HG02610 (cell line): ENCODE measurements around the gene TPP1.

Source experiments
- ATAC-seq: cut with Tn5 transposase; IDR thresholded peaks from one replicate; pipeline ENCODE4 v1.9.1; 2021; ENCODE audit warnings: mild to moderate bottlenecking, moderate library complexity; ENCODE audit not compliant: unreplicated experiment

TPP1 gene

DNA sequence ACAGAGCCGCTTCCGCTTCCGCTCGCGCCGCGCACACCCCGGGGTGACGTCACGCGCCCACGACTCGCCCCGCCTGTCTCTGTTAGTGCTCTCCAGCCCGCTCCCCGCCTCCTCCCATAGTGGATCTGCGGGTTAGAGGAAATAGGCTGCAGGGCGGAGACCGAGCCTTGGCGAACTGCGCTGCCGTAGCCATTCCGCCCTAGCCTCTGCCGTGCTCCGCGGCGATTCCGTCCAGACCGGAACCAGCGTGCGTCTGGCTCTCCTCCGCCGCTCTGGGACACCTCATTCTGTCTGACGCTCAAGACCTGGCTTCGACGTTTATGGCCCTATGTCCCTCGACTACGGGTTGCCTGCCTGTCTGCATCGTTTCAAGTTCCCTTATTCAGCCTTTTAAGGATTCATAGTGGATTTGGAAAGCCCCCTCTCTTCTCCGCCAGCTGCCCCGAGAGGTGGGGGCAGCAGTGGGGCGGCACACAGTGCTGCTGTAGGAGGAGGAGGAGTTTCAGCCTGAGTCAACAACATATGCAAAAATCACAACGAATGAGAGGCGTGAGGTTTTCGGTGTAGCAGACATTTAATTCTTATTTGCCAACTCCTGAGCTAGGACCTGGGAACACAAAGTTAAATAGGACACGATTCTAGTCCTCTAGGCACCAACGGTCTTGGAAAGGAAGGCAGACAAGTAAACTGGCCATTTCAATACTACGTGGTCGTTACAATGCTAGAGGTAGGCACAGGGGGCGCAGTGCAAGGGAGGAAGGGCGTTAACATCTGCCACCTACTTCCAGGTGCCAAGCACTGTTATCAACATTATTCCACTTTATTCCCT is 6.8 kb downstream of the TPP1 start, which contains the start of gene TAF10:
TSS of gene TAF10 (minus strand) at position 4 of the 829 bp plus-strand sequence. CDS start 27 bp downstream, outside the sequence.
- ATAC-seq = peak; percentile 86

DNA sequence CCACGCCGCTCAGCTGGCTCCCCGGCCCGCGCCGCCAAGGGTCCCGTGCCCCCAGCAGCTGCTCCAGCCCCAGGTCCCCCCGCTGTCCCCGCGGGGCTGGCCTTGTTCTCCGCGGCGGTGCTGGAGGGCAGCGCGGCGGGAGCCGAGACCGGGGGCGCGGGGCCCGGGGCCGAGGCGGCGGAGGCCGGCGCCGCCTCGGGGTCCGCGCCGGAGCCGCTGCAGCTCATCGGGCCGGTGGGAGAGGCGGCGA is 7.3 kb downstream of the TPP1 start:
- peak; percentile 15 for ATAC-seq

DNA sequence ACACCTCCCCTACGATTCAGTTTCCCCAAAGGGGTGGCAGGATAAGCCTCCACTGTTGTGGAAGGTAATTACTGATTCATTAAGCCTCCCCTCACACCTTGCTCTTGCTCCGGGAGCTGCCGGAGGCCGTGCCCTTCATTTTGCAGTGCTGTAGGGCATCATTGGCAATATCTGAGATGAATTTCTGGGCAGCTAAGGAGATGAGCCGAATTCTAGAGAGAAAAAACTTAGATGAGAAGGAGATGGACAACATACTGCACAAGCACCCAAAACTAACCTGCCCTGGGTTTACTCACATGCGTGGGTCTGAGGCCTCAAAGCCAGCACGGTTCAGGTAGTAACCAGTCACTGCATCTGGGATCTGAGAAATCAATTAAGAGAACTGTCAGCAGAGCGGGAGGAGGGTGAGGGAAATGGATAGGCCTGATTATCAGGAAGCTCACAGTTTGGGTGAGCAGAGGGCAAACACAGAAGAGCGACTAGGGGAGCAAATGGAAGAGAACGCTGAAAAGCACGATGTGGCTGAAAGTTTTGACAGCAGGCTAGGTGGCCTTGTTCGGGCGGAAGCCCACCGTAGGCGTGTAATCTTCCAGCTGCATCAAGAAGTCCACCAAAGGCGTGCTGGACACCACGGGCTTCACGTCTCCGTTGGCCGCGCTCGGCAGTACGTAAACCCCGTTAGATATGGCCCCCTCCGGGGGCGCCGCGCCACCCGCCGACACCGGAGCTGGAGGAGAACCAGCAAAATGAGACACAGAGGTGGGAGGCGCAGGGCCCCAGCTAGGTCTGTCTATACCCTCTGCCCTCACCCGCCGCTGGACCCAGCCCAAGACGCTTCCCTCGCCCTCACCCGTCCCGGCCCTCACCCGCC is 7.9 kb downstream of the TPP1 start:
- no peak for ATAC-seq

DNA sequence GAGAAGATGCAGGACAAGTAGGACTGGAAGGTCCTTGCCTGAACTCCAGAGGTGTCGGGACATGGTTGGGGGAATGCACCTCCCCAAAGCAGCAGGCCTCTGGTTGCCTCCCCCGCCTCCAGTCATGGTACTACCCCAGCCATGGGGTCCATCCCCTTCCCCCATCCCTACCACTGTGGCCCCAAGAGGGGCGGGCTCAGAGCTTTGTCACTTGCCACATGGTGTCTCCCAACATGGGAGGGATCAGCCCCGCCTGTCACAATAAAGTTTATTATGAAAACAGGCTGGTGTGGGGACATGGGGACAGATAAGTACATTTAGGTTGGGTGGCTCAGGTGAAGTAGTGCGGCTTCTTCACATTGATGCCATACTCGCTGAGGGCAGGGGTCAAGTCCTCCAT is 8.6 kb downstream of the TPP1 start:
- no peak for ATAC-seq

DNA sequence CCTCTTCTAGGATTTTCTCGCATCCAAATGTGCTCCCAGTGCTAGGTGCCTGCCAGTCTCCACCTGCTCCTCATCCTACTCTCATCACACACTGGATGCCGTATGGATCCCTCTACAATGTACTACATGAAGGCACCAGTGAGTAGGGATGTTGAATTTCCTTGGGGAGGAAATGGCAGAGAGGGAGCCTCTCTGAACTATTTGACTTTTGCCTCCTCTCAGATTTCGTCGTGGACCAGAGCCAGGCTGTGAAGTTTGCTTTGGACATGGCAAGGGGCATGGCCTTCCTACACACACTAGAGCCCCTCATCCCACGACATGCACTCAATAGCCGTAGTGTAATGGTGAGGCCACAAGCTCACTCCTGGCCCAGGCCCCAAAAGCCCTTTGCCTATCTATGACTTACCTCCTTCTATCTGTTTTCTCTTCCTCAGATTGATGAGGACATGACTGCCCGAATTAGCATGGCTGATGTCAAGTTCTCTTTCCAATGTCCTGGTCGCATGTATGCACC is 9.7 kb downstream of the TPP1 start:
- no peak for ATAC-seq

DNA sequence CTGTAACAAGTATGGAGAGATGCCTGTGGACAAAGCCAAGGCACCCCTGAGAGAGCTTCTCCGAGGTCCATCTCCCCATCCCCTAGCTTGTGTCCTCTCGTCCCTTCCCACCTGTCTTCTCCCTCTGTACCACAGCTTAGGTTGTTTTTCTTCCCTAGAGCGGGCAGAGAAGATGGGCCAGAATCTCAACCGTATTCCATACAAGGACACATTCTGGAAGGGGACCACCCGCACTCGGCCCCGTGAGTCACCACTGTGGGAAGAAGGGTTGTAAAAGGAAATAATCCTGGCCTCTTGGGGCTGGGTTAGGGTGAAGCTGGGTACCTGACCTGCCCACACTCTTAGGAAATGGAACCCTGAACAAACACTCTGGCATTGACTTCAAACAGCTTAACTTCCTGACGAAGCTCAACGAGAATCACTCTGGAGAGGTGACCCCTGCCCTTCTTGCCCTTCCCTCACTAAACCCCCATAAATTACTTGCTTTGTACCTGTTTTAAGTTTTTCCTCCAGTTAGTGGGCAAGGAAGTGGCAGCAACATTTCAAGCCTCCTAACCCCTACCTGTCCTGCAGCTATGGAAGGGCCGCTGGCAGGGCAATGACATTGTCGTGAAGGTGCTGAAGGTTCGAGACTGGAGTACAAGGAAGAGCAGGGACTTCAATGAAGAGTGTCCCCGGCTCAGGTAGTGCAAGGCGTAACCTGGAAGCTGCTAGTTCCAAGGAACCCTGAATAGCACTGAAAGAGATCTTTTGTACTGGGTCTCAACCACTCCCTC is 10.3 kb downstream of the TPP1 start:
- ATAC-seq = no peak

DNA sequence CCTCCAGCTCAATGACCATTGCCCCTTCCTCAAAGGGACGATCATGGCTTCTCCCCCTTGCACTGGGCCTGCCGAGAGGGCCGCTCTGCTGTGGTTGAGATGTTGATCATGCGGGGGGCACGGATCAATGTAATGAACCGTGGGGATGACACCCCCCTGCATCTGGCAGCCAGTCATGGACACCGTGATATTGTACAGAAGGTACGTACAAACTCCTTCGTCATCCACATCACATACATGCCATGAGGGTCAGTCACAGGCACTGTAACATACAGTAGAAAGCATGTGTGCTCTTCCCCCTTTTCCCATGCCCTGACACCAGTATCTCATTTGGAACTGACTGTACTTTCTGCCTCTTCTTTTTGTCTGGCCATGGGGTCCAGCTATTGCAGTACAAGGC is 11.2 kb downstream of the TPP1 start:
- no peak for ATAC-seq

DNA sequence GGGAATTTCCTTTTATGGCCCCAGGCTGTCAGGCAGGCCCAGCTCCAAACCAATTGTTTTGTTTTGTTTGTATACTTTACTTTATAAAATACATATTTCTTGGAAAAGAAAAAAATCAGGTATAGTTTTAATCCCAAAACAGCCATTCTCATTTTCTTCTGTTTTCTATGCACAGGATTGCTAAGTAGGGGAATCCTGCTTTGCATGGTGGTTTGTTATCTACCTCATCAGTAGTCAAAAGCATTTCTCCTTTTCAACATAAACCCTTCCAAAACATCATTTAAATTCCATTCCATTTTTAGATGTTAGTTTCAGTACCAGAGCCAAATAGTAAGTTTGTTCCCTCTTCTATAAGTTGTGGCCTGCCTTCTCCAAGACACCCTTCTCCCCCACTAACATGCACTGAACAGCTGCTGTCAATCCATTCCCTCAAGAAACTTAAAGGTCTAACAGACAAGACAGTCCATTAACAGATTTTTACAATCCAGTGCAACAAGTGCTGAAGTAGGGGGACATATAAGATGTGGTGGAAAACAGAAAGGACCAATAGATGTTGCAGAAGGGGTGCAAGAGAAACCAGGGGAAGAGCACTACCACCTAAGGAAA is 11.9 kb downstream of the TPP1 start:
- peak; percentile 5 for ATAC-seq

DNA sequence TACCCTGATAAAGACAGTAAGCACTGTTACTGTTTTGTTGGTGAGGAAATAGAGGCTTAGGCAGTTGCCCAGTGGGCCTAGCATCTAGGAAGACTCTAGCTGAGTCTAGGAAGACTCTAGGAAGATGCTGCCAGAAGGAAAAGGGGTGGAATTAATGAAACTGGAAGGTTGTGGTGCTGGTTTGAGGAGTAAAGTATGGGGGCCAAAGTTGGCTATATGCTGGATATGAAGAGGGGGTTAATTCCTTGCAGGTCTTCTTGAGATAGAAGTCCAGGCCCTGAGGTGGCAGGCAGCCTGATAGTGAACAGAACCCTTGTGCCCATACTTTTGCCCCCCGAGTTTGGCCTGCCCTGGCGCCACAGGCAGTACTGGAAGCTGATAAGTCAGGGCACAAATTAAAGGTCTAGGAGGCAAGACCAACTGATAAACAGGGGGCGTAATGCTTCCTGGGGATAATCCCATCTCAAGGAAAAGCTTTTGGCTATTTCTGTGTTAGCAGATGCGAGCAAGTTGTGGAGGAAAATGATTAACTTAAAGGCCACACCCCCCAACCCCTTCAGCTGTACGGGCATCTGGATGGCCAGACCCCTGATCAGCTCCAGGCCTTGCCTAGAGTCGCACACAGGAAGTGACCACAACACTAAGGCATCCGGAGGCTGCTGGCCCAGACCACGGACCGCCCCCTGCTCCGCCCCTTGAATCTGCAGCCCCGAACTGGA is 12.6 kb downstream of the TPP1 start:
- ATAC-seq = peak; percentile 39

DNA sequence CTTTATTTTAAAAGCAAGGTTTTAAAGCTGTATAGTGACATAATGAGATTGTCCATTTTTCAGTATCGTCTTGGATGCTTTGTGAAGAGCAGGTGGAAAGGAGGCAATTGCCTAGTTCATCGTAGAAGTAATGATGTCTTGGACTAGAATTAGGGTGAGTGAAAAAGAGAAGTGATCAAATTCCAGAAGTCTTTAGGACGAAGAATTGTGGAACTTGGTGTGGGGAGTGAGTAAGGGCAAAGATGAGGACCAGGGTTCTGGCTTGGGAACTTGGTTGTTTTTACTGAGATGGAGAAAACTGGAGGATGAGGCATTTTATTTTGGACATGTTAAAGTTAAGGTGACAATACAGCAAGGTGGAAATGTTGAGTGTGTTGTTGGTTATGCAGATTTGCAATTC is 14.4 kb downstream of the TPP1 start:
- no peak for ATAC-seq

DNA sequence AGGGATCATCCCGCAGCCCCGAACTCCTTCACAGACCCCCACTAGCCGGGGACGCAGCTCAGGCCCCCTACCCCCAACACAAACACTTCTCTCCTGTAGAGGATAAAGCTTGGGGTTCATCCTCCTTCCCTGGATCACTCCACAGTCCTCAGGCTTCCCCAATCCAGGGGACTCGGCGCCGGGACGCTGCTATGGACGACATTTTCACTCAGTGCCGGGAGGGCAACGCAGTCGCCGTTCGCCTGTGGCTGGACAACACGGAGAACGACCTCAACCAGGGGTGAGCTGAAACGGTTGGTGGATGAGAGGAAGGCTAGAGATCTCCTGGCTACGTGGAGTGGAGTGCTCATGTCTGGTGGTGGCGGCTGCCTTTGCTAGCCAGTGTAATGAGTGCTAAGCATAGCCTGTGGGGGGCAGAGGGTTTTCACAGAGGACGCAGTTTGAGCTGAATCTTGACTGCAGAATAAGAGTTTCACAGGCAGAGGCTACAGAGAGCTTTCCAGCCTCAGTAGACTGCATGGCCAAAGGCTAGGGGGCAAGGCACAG is 15.1 kb downstream of the TPP1 start:
- ATAC-seq = peak; percentile 29

DNA sequence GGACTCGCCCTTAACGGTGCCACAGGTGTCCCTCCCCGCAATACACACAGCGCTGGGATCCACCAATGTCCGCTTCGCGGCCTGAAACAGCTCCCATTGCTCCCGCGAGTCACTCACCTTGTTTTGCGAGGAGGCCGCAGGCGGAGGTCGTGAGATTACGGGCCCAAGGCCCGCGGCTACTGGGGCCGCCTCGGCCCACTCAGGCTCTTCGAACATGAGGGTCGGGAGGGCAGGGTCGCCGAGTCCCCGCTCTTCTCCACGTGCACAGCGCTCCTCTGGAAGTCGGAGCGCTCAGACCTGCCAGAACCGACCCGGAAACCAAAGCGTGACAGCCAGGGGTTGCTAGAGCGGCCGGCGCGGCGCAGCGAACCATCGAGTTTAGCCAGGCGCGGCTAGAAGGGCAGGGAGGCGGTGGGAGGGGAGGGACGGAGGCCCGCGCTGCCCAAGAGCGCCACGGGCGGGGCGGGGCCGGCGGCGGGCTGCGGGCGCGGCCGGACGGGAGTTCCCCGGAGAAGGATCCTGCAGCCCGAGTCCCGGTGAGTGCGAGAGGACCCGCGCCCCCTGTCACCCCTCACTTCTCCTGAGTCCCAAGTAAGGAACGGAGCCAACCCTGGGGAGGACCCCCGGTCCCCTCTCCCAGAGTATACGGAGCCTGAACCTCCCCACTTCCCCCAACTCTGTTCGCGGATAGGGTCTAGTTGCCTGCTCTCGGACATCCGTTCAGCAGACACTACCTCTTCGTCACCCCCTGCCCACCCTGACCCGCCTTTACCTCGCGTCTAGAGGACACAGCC is 15.7 kb downstream of the TPP1 start, which contains the start of the genes ILK and RRP8:
TSS of gene ILK (plus strand) at position 488 of the 794 bp plus-strand sequence. CDS start 498 bp downstream, outside the sequence.
TSS of gene RRP8 (minus strand) at position 330 of the 794 bp plus-strand sequence. CDS start at position 216, 114 bp downstream.
- ATAC-seq = peak; percentile 75

DNA sequence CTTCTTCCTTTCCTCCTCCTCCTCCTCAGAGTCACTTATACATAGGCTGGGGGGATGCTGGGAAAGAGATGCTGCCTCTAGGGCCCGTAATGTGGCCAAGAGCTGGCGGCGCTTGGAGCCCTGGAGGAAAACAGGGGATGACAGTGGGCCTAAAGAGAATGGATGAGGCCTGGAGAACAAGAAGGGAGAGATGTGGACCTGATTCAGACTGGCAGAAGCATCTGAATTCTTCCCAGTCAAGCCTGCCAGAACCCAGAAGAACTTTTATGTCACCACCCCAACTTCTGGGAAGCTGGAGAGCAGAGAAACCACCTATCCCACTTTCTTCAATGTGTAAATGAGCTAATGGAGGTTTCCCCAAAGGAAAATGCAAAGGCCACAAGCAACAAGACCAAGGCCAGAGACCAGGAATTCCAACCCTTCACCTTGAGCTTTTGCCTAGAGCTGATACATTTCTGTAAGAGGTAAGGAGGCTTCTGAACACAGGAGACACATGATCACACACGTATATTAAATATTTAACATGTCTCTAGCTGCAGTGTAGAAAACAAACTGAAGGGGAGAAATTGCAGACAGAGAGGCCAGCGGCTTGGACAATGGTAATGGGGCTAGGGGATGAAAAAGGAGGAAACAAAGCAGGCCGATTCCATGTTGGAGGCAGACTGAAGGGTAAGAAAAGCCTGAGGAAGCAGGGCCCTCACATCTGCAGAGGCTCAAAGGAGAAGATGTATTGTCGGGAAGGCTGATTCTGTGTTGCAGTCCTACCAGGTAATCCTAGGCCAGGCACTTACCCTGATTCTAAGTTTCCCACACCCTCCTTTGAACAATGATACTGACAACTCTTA is 16.9 kb downstream of the TPP1 start:
- ATAC-seq = no peak

DNA sequence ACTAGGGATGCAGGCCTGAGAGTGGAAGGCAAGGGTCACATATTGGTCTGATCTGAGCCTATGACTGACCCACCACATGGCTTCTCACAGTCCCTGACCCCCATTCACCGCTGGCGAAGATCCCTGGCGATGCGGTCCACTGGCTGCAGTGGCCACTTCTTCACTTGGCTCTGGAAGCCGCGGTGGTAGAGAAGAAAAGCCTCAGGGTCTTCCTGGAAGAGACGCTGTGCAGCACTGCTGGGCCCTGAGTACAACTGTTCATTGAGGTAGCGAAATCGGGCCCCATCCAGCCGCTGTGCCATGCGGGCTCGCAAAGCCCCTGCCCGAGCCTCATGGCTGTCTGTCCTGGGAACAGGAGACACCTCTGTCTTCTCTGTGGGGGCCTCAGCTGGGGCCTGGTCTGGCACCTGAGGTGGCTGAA is 18.2 kb downstream of the TPP1 start:
- no peak for ATAC-seq

DNA sequence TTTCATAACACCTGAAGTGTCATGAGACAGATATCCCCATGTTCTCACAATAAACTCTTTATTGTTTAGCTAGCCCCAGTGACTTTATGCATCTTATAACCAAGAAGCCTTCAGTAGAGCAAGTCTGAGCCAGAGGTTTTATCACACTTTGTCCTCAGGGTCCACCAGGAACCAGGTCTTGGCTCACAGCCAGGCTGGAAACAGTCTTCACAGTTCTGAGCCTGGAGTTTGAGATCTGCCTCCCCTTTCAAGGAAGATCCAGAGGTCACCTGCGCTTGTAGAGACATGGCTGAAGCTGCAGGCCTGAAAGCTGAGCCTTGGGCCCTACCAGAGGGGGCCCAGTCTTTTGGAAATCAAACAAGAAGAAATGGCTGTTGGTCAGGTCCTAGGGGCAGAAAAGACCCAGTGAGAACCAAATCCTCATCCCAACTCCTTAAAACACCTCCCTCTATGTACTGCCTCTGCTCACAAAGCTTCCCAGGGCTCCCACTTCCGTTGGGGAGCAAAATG is 19.3 kb downstream of the TPP1 start:
- ATAC-seq = no peak

DNA sequence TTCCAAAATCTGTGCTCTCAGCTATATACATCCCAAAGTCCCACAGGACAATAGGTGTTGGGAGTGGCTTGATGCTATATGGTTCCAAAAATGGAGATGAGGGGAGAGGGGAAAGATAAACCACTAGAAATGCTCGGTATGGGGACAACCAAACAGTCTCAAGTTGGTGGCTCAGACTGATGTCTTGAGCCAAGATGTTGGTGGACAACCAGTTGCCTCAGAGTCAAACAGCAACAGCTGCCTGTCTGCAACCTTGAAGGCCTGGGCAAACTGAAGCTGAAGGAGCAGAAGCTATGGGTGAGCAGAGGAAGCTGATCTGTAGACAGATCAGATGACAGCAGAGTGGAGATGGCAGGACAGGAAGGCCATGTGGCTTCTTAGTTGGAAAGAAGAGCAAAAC is 19.8 kb downstream of the TPP1 start:
- no peak for ATAC-seq

DNA sequence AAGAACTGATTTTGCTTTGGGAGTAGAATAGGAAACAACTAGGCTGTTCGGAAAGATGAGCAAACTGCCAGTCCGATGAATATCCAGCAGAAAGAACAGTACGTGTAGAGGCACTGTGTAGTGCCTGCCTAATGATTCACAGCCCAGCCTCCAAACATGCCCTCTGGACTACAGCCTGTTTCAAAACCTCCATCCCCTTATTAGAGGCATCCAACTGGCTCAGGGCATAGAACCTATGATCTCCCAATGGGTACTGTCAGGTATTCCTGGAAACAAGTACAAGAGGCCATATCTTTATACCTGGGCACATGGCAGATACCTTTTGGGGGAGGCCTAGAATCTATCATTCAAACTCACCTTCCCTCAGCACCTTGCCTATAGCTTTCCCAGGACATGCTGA is 20.7 kb downstream of the TPP1 start:
- ATAC-seq = no peak
